Retina (tissue), 1 donor: Measurements from ENCODE around the gene MYOF.
A peak's percentile ranks its signal among the peaks of the same experiment; 100 is the strongest.

Source experiments
- DNase-seq: peaks from one replicate; pipeline ENCODE4 v3.0.0-alpha.2; 2016

MYOF gene

GRCh38 chr10:93482145-93482834 lies at the start of gene MYOF:
Gene MYOF, minus strand, starts transcription at chr10:93482334. Its CDS starts 140 bp downstream, at chr10:93482194.
- DNase-seq, result peak; percentile 65

GRCh38 chr10:93518531-93518930 lies 36.4 kb upstream of the MYOF start:
- DNase-seq, result no peak

- DNase-seq, result no peak
Measured at GRCh38 chr10:93516006-93516380, 33.9 kb upstream of the MYOF start.

- no peak for DNase-seq
Measured at GRCh38 chr10:93515071-93516005, 33.2 kb upstream of the MYOF start.

- no peak for DNase-seq
Measured at GRCh38 chr10:93514521-93514920, 32.4 kb upstream of the MYOF start.

GRCh38 chr10:93513091-93513490 lies 31.0 kb upstream of the MYOF start:
- no peak for DNase-seq

GRCh38 chr10:93512565-93512964 lies 30.4 kb upstream of the MYOF start:
- no peak for DNase-seq

- DNase-seq, result no peak
Measured at GRCh38 chr10:93509816-93510215, 27.7 kb upstream of the MYOF start.

- DNase-seq, result no peak
Measured at GRCh38 chr10:93505075-93505474, 22.9 kb upstream of the MYOF start.

GRCh38 chr10:93503075-93503474 lies 20.9 kb upstream of the MYOF start:
- no peak for DNase-seq

- DNase-seq, result no peak
Measured at GRCh38 chr10:93501650-93502049, 19.5 kb upstream of the MYOF start.

GRCh38 chr10:93498166-93498565 lies 16.0 kb upstream of the MYOF start:
- no peak for DNase-seq

GRCh38 chr10:93496322-93497041 lies 14.3 kb upstream of the MYOF start, which contains the start of gene CEP55:
Gene CEP55, plus strand, starts transcription at chr10:93496612. Its CDS starts 3,440 bp downstream, at chr10:93500052.
- DNase-seq, result peak; percentile 96

GRCh38 chr10:93495654-93496321 lies 13.7 kb upstream of the MYOF start:
- DNase-seq, result no peak

- no peak for DNase-seq
Measured at GRCh38 chr10:93494494-93494893, 12.4 kb upstream of the MYOF start.

GRCh38 chr10:93493162-93493561 lies 11.0 kb upstream of the MYOF start:
- DNase-seq, result no peak

GRCh38 chr10:93491602-93492121 lies 9.5 kb upstream of the MYOF start:
- DNase-seq, result no peak

- DNase-seq, result no peak
Measured at GRCh38 chr10:93488956-93489528, 6.9 kb upstream of the MYOF start.

- no peak for DNase-seq
Measured at GRCh38 chr10:93485690-93486089, 3.6 kb upstream of the MYOF start.

- no peak for DNase-seq
Measured at GRCh38 chr10:93481637-93482144, 443 bp downstream of the MYOF start.

GRCh38 chr10:93478873-93479272 lies 3.3 kb downstream of the MYOF start:
- DNase-seq, result no peak

GRCh38 chr10:93476756-93477155 lies 5.4 kb downstream of the MYOF start:
- DNase-seq, result no peak
